ENCODE measurements around the gene STK32C. TPM values are rescaled to one million over a fixed set of nuclear protein-coding genes. Genes with fewer than 3 reads are reported as not detected.

STK32C gene
- polyA plus RNA-seq, 1 donor from 2014 or later = 23.2 TPM

- no peaks in the 10 kb centered on the region for H3K27me3 ChIP-seq (ENCODE audit: insufficient read depth, low read depth, low read length)
Measured at GRCh38 chr10:132342553-132342952, 34.8 kb upstream of the STK32C start.

GRCh38 chr10:132341781-132342180 is 34.0 kb upstream of the STK32C start:
- Histone ChIP-seq H4K20me1 (ENCODE audit: insufficient read depth) (no peaks in the 10 kb centered on the region), H3K27me3 (ENCODE audit: insufficient read depth, low read depth, low read length) (no peaks in the 10 kb centered on the region), H3K9me3 (ENCODE audit: low read length) (no peaks in the 10 kb centered on the region), H3K79me2 (replicated peaks; ENCODE audit: insufficient read depth, low read length) (no peaks in the 10 kb centered on the region), H3K4me2 (ENCODE audit: low read length) (no peak overlapping the region), H3K4me3 (ENCODE audit: low read length) (no peak overlapping the region), H2AFZ (ENCODE audit: low read depth, low read length) (no peak overlapping the region), H3K36me3 (ENCODE audit: insufficient read depth, low read length) (no peaks in the 10 kb centered on the region), H3K9ac (ENCODE audit: low read length) (no peak overlapping the region), H3K27ac (ENCODE audit: low read length) (no peak overlapping the region), H3K9me2 (ENCODE audit: insufficient read depth, low read length) (no peaks in the 10 kb centered on the region), H3F3A (ENCODE audit: insufficient read depth, low read length, poor library complexity, severe bottlenecking) (no peaks in the 10 kb centered on the region)
- TF ChIP-seq REST (IDR thresholded peaks at IDR 0.05; ENCODE audit: borderline replicate concordance) = no peak
- TF ChIP-seq CTCF (IDR thresholded peaks at IDR 0.05; ENCODE audit: poor library complexity, severe bottlenecking) = no peak
- TF ChIP-seq SMC3 (conservative IDR thresholded peaks at IDR 0.05; ENCODE audit: poor library complexity) = no peak
- no peak for TF ChIP-seq MXI1 (conservative IDR thresholded peaks at IDR 0.05; ENCODE audit: poor library complexity, severe bottlenecking)
- no peak for TF ChIP-seq TAF1 (IDR thresholded peaks at IDR 0.05; ENCODE audit: low read depth)
- TF ChIP-seq EP300 (conservative IDR thresholded peaks at IDR 0.05; ENCODE audit: poor library complexity, severe bottlenecking) = no peak
- TF ChIP-seq POLR2AphosphoS5 (IDR thresholded peaks at IDR 0.05) = no peak

More at GRCh38 chr10:132342553-132342952, 34.8 kb upstream of the STK32C start:
- Histone ChIP-seq H2AFZ (ENCODE audit: low read depth, low read length) (no peak overlapping the region), H3K9ac (ENCODE audit: low read length) (no peak overlapping the region), H3K4me3 (ENCODE audit: low read length) (no peak overlapping the region), H3K4me2 (ENCODE audit: low read length) (no peak overlapping the region), H3K27ac (ENCODE audit: low read length) (no peak overlapping the region), H3F3A (ENCODE audit: insufficient read depth, low read length, poor library complexity, severe bottlenecking) (no peaks in the 10 kb centered on the region), H4K20me1 (ENCODE audit: insufficient read depth) (no peaks in the 10 kb centered on the region), H3K9me3 (ENCODE audit: low read length) (no peaks in the 10 kb centered on the region), H3K36me3 (ENCODE audit: insufficient read depth, low read length) (no peaks in the 10 kb centered on the region), H3K9me2 (ENCODE audit: insufficient read depth, low read length) (no peaks in the 10 kb centered on the region), H3K79me2 (replicated peaks; ENCODE audit: insufficient read depth, low read length) (no peaks in the 10 kb centered on the region)
- TF ChIP-seq POLR2AphosphoS5 (IDR thresholded peaks at IDR 0.05) (no peak), REST (IDR thresholded peaks at IDR 0.05; ENCODE audit: borderline replicate concordance) (no peak), EP300 (conservative IDR thresholded peaks at IDR 0.05; ENCODE audit: poor library complexity, severe bottlenecking) (no peak), SMC3 (conservative IDR thresholded peaks at IDR 0.05; ENCODE audit: poor library complexity) (no peak), RAD21 (conservative IDR thresholded peaks at IDR 0.05) (no peak), MXI1 (conservative IDR thresholded peaks at IDR 0.05; ENCODE audit: poor library complexity, severe bottlenecking) (no peak), CTCF (IDR thresholded peaks at IDR 0.05; ENCODE audit: poor library complexity, severe bottlenecking) (no peak), TAF1 (IDR thresholded peaks at IDR 0.05; ENCODE audit: low read depth) (no peak), EZH2 (IDR thresholded peaks at IDR 0.05; ENCODE audit: borderline replicate concordance, insufficient read depth, low read length, poor library complexity, severe bottlenecking) (no peak)

All from neural cell (in vitro differentiated cells).